Stimulated activated CD4-positive, alpha-beta T cell treated with anti-CD3 and anti-CD28 coated beads, Interleukin-4, amount 100 ng/mL, for 48 hours (primary cell): ENCODE results near the gene SIAH3.

Source experiments
- DNase-seq, 2 donors: peaks; one replicate each; pipeline ENCODE4 v3.0.0-alpha.2; 2020; ENCODE audit warnings: low read depth in 2 of 2

Gene SIAH3

DNA sequence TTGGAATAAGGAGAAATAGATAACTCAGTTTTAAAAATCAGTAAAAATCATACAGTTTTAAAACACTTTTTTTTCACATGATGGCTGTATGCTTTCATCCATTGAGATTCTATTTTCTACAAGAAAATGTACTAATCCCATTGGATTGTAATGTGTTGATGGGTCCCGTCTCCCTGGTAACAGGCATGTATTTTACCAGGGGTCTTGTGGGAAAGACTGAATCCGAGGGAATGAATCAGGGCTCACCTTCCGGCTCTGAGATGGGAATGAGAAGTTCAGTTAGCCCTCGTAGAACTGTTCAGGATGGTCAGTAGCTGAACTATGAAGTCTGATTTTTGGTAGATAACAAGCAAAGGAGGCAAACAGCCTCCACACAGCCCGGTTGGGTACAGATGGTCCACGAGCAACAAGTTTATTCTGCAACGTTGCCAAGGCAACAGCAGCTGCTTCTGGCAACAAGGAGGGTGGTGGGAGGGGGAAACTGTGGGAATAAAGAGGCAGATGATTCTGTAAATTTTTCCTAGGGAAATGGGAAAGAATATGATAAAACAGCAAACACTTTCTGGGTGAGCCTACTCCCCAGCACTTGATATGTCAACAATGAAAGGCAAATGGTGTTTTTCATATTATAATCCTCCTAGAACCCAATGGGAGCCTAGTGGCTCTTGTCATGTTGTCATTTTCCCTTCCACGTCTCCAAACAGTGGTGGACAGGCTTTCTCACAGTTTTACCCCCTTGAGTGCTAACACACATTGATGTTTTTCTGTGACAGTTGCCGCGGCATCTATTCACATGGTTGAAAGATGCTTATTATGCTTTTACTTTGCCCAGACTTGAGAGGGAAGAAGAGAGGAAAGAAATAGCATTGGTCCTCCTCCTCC is 12.4 kb upstream of the SIAH3 start:
- no peak for DNase-seq

DNA sequence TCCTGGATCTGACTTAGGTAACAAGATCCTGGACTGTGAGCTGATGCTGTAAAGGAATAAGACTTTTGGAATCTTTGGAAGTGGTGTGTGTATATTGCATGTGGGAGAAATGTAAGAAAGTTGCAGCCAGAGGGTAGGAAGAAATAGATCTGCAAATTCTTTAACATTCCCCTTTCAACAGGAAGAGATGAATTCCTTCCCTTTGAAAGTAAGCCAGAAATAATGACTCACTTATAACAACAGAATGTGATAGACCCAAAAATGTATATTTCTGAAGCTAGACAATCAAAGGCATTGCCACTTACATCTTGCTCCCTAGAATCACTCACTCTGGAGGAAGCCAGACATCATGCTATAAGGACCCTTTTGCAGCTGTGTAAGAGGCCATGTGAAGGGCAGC is 9.8 kb upstream of the SIAH3 start:
- DNase-seq: no peak

DNA sequence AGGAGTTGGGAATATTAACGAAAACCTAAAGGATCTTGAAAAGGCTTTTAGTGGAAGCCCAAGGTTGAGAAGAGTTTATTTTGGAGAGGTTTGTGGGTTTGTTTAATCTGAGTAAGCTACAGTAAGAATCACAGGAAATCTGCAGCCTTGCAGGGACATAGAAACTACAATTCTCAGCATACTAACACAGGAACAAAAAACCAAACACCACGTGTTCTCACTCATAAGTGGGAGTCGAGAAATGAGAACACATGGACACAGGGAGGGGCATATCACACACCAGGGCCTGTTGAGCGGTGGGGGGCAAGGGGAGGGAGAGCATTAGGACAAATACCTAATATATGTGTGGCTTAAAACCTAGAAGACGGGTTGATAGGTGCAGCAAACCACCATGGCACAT is 8.7 kb upstream of the SIAH3 start:
- DNase-seq: no peak

DNA sequence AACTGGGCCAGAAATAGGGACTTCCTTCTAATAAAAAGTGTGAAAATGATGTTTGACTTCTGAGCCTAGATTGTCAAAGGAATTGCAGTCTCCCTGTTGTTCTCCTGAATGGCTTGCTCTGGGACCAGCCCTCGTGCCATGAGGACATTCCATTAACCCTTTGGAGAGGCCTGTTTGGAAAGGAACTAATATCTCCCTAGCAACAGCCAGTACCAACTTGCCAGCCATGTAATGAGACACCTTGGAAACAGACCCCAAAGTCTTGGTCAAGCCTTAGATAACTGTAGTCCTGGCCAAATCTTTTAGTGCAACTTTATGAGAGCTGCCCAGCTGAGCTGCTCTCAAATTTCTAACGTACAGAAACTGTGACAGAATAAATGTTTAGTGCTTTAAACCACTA is 8.2 kb upstream of the SIAH3 start:
- no peak for DNase-seq

DNA sequence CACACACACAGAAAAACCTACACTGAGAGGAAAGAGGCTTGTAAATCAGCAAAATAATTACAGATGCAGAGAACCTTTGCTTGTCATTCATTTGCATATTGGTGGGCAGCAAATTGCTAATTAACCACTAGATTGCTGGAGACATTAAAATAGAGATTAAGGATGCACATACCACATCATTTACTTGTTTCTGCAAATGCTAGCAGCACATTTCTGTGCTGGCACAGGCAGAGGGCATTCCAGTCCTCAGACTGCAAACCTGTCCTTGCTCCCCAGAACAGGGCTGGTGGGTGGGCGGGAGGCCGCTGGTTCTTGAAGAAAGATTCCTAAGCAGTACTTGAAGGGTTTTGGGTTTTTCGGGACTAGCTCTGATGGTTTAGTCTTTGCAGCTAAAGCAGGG is 941 bp upstream of the SIAH3 start:
- DNase-seq: no peak

DNA sequence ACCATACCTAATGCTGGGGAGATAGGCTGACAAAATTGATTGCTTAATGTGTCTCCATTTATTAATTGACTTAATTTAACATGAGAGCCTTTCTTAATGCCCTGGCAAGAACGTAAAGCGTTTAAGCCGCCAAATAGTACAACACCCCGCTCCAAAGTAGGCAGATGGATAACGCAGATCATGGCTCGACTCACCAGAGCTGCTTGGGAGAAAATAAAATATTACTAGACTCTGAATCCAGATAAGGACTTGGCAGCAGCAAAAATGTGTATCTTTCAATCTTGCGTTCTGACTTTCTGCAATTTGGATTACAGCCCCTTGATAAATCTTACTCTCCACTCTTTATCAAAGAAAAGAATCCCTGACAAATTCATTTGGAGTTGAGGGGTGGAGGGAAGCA is 403 bp upstream of the SIAH3 start:
- no peak for DNase-seq

DNA sequence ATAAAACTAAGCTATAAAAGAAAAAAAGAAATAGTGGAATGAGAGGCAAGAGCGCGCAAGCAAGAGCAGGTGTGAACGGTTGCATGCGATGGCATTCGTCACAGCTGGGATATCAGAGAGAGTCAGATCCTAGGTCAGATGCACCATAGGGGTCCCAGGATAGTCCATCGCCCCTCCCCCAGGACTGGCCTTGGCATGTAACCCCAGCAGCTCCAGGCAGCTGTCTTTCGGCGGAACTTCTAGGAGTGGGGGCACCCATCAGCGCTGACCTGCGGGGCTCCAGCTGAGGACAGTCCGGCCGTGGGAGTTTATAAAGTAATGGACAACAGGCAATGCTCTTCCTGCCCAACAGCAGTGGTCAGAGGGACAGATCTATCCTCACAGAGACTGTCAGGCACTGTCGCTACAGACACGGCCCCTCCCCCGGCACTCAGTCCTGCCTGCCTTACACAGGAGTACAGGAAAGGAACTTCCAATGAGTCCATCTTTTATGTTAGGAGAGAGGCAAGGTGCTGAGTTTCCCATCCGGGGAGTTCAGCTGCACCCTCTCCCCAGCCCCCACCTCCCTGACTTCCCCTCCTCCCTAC is 1.4 kb downstream of the SIAH3 start:
- DNase-seq: no peak

DNA sequence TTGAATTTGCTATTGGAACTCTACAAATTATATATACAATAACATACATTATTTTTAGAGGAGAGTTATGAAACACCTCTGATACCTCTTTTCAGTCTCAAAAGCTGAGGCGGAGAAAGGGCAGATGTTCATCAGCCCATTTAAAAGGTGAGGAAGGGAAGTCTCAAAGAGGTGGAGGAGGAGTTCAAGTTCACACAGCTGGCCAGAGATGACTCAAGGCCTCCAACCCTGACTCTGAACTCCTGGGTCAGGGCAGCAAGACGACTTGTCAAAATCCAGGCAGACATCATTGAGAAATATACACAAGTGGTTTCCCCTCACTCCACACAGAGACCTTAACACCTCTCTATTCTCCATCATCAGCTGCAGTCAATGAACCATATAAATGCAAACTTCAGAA is 2.1 kb downstream of the SIAH3 start:
- DNase-seq: no peak

DNA sequence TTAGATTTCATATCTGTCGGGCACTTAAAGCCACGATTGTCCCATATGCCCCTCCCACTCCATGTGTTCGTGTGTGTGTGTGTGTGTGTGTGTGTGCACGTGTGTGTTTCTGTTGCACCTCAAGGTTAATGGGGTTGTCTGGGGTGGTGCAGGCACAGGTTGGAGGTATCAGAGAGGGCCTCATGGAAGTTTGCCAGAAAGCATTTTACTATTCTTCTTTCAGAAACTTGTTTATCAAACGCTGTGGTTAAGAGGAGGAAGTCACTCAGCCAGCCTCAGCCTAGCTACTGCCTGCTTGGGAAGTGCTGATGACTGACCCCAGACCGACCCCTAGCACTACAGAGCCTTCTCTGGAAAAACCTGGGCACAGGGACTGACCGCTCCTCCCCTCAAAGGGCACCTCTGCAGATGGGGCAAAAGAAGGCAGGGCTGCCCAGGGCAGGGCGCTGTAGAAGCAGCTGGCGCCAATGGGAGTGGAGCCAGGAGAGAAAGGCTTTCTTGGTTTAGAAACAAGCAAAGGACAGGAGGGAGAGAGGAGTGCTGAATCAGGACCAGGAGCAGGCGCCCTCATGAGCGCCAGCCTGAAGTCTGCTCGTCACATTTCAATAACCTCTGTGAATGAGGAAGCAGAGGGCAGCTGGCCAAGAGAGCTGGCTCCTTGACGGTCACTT is 3.9 kb downstream of the SIAH3 start:
- DNase-seq: no peak

DNA sequence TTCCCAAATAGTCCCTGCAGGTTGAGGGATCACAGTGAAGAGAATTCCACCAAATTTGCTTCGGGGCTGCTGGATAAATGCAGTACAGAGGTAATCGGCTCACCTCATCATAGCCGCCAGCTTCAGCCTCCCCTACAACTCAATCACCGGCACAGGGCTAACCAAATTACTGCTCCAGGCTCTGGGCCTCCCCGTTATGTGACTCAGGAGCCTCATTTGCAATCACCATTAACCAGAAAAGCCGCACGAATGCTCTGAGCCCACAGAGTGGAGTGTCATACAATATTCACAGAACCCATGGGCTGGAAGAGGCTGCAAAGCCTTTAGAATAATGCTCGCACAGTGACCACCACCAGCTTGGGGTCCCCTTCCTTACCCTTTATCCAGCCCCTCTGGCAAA is 4.9 kb downstream of the SIAH3 start:
- no peak for DNase-seq

DNA sequence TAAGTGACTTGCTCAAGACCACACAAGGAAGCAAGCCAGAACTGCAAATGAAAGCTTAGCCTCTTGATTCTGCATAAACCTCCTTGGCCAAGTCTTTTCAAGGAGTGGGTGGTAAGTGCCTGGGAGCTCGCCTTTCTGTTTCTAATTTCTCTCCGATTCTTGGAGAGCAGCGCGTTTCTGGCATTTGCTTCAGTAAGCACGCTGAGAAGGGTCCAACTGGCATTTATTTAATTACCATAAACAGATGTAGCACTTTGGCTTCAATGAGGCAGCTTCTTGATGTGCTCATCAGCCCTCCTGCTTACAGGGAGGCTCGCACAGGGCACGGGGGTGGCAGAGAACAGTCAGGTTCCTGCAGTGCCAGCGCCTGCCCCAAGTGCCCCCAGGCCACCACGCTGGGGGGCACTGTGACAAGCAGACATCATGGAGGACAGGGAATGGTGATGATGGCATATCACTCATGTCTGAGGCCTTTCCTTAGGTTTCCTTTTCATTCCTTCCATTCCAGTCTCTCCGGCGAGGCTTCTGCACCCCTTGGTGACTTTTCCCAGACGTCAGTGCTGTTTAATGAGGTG is 13.3 kb downstream of the SIAH3 start:
- DNase-seq: no peak

DNA sequence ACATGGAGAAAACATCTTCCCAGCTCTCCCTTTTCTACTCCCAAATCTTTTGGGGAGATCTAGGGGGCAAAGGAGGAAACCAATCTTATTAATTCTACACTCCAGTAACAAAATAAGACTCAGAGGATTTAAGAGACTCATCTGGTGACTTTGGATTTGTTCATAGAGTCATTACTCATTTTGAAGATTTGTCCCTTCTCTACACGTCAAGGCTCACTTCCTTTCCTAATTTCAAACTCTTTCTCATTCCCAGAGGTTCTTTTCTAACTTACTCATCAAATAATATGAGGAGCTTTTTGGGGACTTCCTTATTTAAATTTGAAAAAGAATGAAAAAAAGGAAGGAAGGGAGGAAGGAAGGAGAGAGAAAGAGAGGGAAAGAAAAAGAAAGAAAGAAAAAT is 14.4 kb downstream of the SIAH3 start:
- DNase-seq: no peak

DNA sequence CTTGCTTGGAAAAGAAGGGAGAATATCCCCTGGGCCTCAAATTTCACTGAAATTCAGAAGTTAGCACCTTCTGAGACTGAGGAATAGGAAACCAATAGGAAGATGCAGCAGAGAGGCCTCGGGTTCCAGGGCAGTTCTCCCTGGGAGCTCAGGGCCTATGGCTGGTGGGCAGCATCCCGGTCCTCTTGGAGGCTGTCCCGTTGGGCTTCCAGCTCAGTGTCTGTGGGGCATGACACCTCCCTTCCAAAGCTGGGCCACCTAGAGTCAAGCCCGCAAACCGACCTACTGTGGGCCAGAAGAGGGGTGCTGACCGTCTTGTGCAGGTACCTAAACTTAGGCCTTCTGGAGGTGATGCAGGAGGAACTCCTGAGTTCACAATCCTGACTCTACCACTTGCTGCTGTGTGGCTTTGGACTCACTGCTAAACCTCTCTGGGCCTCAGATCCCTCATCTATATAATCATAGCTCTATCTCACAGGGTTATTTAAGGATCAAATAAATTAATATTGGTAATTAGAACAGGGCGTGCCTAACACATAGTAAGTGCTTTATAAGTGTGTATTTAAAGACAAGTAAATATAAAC is 17.1 kb downstream of the SIAH3 start:
- no peak for DNase-seq

DNA sequence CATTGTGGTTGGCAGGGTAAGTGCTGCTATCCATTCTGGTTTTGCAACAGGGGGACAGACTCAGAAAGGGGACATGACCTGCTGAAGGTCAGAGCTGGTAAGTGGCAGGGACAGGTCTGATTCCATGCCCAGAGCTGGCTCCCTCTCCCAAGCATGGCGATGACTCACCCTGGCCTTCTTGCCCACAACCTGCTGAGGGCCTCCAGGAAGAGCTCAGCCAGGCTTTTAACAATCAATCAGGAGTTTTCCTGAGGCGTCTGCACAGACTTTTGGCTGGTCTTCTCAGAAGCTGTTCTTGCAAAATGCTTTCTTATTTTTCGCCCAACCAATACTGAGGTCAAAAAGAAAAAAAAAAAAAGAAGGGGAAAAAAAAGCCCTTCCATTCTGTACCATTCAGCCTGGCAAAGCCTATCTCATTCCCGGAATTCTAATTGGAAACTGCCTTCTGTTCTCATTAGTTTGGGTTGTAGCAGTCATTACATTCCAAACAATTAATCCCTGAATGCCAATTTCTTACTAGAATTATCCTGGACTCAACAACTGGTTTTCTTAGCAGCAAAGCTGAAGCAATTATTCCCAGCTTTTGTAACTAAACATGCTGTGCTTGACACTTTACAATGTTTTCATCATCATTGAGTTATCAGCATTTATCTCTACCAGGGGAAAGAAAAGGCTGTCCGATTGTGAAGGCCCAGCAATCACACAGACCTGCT is 17.7 kb downstream of the SIAH3 start:
- DNase-seq: no peak

DNA sequence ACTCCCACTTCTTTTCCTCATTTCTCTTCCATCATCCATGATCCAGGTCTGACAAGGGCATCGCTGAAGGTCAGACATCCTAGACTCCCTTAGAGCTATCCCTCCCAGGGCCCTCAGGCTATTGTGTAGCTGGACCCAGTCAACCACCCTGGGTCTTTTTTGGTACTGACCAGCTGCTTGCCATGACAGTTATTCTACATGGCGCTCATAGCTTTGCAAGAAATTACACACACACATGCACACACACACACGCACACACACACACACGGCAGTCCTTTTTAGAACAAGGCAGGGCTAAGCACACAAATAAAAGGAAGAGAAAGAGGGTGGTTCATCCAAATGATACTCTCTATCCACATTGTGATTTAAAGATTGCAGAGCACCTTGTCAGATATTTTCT is 18.3 kb downstream of the SIAH3 start:
- DNase-seq: no peak

DNA sequence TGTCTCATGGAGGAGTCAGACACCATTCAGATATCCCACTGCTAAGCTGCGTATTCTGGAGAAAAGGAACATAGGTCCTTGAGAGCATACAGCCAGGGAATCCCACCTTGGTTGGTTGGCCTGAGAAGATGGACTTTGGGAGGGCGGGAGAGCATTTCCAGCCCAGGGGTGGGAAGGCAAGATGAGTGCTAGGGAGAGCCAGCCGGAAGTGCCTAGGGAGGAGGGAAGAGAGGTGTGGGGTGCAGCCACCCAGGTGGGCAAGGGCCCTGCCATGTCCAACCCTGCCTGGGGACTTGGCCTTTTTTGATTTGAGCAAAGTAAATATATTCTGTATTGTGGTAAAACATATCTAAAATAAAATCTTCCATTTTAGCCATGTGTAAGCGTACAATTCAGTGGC is 19.7 kb downstream of the SIAH3 start:
- DNase-seq: no peak

DNA sequence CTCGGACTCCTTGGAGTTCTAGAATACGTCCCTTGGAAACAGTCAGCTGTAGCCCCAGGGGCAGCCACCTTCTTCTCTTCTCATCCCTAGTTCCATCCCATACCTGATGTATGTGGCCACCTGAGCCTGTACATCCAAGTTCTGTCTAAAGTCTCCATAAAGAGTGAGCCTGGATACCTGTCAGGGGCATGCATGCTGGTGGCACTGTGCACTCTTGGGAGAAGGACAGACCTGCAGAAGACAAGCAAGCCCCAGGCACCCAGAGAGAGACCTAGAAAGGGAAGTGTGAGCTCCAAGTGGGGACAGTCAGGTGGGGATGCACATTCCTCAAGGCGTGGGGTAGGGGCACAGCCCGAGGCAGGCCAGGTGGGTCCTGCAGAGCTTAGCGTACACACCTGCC is 21.4 kb downstream of the SIAH3 start:
- no peak for DNase-seq

DNA sequence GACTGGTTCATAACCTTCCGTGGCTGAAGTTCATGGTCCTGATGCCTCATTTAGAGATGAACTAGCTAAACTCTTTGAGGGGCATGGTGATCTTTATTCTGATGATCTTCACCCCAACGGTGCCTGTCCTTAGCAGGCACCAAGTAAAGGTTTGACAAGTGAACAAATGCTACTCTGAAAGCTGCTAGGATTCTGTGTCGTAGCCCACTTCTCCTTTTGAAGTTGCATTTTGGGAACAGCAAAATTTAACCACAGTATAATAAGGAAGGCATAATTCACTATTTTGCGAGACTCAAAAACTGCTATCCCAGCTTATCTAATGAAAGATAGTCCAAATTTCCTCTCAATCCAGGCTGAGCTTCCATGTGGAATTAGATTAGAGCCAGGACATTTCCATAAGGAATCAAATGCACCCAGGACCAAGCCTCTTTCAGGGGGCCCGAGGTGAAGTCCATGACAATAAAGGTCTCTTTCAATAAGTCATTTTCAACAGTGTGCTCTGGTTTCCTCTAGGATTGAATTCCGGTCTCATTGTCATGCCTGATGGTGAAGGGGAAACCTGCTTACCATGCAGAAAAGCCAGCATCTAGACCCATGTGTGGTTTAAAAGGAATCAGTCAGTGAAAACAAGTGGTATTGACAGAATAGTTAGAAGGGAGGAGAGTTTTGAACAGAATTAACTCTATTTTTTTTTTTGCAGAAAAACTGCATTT is 23.1 kb downstream of the SIAH3 start:
- DNase-seq: no peak

DNA sequence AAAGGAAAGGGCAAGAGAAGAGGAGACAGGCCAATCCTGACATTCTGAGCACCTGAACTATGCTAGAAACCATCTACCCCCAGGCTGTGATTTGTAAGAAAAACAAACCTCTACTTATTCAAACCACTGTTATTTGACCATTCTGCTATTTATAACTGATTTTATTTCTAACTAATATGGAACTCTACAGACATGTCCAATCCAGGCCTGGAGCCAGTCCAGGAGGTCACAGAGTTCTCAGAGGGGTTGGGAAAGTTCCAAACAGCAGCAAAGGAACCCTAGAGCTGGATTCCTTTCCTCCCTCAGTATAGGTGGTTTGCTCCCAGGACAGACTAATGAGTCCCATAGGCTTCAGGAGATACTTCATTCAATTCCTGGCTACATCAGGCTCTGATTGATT is 24.2 kb downstream of the SIAH3 start:
- DNase-seq: no peak

DNA sequence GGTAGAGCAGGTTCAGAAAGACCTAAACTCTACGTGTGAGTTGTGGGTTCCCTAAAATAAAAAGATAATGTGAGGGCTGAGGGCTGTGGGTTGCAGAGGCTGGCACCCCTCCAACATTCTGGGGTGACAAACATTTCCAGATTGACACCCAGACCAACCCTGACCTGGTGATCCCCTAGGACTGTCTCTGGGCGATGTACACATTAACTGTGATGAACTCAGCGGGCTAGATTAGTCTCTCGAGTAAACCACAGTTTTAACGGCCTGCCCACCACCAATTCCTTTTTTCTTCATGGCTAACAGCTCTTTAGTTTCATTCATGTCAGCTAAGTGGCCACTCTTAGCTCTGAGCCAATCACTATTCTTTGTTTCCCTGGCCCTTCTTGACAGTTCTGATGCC is 24.8 kb downstream of the SIAH3 start:
- DNase-seq: no peak

DNA sequence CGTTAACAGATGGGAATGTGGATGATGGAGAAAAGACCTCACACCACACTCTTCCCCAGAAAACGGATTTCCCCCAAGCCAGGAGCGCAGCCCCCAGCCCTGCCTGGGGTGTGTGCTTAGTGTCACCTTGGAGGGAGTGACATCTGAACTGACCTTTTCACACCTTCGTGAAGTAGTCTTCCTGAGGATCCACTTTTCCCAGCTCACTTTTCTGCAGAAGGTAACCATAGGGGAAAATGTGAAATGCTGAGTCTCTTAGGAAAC is 26.2 kb downstream of the SIAH3 start:
- no peak for DNase-seq
